SK-N-SH (cell line): ENCODE results near the gene SLFNL1. TPM values are rescaled to one million over a fixed set of nuclear protein-coding genes. Genes with fewer than 3 reads are reported as not detected.
A peak's percentile ranks its signal among the peaks of the same experiment; 100 is the strongest.

Experiments
- CTCF ChIA-PET: fragments of 300-600, 350-600 bp; formaldehyde crosslinking; extraction: SDS; loops from one replicate; lab custom pipeline; 2021; lab: Yijun Ruan, JAX
- POLR2A ChIA-PET: fragments of 350-600 bp; sonication (Branson Sonifier 250); formaldehyde crosslinking; extraction: SDS; loops from one replicate; lab custom pipeline; 2020; ENCODE audit warnings: antibody characterized with exemption, inconsistent platforms; lab: Yijun Ruan, JAX
- DNase-seq: peaks from one replicate; pipeline ENCODE4 v3.0.0; 2012
- H2AFZ ChIP-seq: fragments of 200-600 bp; sonication (generic); 2 replicates; pipeline ENCODE4 v1.8.1; 2016; ENCODE audit warnings: antibody characterized with exemption, mild to moderate bottlenecking, low read depth
- H3F3A ChIP-seq: fragments of 200-600 bp; sonication (generic); replicated peaks from 2 replicates; pipeline ENCODE3; 2016; ENCODE audit warnings: antibody characterized with exemption, mild to moderate bottlenecking; ENCODE audit not compliant: insufficient read depth
- H3K27ac ChIP-seq, 2 experiments: fragments of 200-500 bp in 1 of 2; fragments of 200-600 bp in 1 of 2; sonication (Bioruptor generic) in 1 of 2; sonication (generic), shearing (Covaris generic) in 1 of 2; 2 replicates each; pipeline versions ENCODE4 v1.5.1 to v1.6.1; 2014 to 2016; ENCODE audit warnings: low read depth in 2 of 2, inconsistent platforms in 1 of 2, low read length in 1 of 2, mild to moderate bottlenecking in 1 of 2, mixed read lengths in 1 of 2
- H3K27me3 ChIP-seq: fragments of 200-600 bp; sonication (generic), shearing (Covaris generic); 2 replicates; pipeline ENCODE4 v1.6.1; 2016; ENCODE audit warnings: mixed run types; ENCODE audit not compliant: insufficient read depth
- H3K36me3 ChIP-seq, 2 experiments: fragments of 200-500 bp in 1 of 2; fragments of 200-600 bp in 1 of 2; sonication (Bioruptor generic) in 1 of 2; sonication (generic) in 1 of 2; replicated peaks in 1 of 2; 2 replicates each; pipeline versions ENCODE3 to v1.5.1; 2014 to 2016; ENCODE audit warnings: low read length in 1 of 2, mild to moderate bottlenecking in 1 of 2; ENCODE audit not compliant: insufficient read depth in 2 of 2, control insufficient read depth in 1 of 2
- H3K4me1 ChIP-seq, 2 experiments: fragments of 200-500 bp in 1 of 2; fragments of 200-600 bp in 1 of 2; sonication (Bioruptor generic) in 1 of 2; sonication (generic), shearing (Covaris generic) in 1 of 2; 2 replicates each; pipeline versions ENCODE4 v1.5.1 to v1.6.1; 2014 to 2016; ENCODE audit warnings: low read depth in 1 of 2, low read length in 1 of 2, mixed run types in 1 of 2; ENCODE audit not compliant: insufficient read depth in 2 of 2, control insufficient read depth in 1 of 2
- H3K4me2 ChIP-seq: fragments of 200-600 bp; sonication (generic), shearing (Covaris generic); 2 replicates; pipeline ENCODE4 v1.6.1; 2017; ENCODE audit warnings: mixed run types
- H3K4me3 ChIP-seq, 2 experiments: fragments of 200-500 bp in 1 of 2; fragments of 200-600 bp in 1 of 2; sonication (Bioruptor generic) in 1 of 2; sonication (generic), shearing (Covaris generic) in 1 of 2; 2 replicates each; pipeline versions ENCODE4 v1.5.1 to v1.8.1; 2014 to 2016; ENCODE audit warnings: low read depth in 2 of 2, inconsistent platforms in 1 of 2, low read length in 1 of 2, mild to moderate bottlenecking in 1 of 2, mixed read lengths in 1 of 2, moderate library complexity in 1 of 2
- H3K79me2 ChIP-seq: fragments of 200-600 bp; sonication (generic); 2 replicates; pipeline ENCODE4 v1.8.1; 2017; ENCODE audit warnings: mild to moderate bottlenecking; ENCODE audit not compliant: insufficient read depth
- H3K9ac ChIP-seq: fragments of 200-600 bp; sonication (generic); 2 replicates; pipeline ENCODE4 v1.6.1; 2017; ENCODE audit warnings: mixed run types
- H3K9me2 ChIP-seq: fragments of 200-600 bp; sonication (generic); 2 replicates; pipeline ENCODE4 v1.6.1; 2017; ENCODE audit warnings: mixed run types
- H3K9me3 ChIP-seq: fragments of 200-600 bp; sonication (generic); 2 replicates; pipeline ENCODE4 v1.6.1; 2017; ENCODE audit warnings: mixed run types, mild to moderate bottlenecking, moderate library complexity
- H4K20me1 ChIP-seq: fragments of 200-600 bp; sonication (generic); 2 replicates; pipeline ENCODE4 v1.6.1; 2017; ENCODE audit warnings: mild to moderate bottlenecking, mixed run types; ENCODE audit not compliant: insufficient read depth
- EP300 ChIP-seq, 2 experiments: IDR thresholded peaks; 2 replicates each; pipeline versions ENCODE4 v1.4.0 to v1.6.1; 2012; ENCODE audit warnings: borderline replicate concordance in 1 of 2, low read depth in 1 of 2, low read length in 1 of 2
- EZH2phosphoT487 ChIP-seq: fragments of 200-600 bp; sonication (generic); IDR thresholded peaks from 2 replicates; pipeline ENCODE4 v1.6.1; 2017; ENCODE audit warnings: low read depth, mixed run types, mild to moderate bottlenecking, antibody characterized with exemption, moderate library complexity, borderline replicate concordance
- FOSL2 ChIP-seq: IDR thresholded peaks from 2 replicates; pipeline ENCODE4 v1.4.0; 2012; ENCODE audit warnings: low read depth, mild to moderate bottlenecking, moderate library complexity, borderline replicate concordance
- MEF2A ChIP-seq: IDR thresholded peaks from 2 replicates; pipeline ENCODE4 v1.4.0; 2012; ENCODE audit warnings: low read depth, borderline replicate concordance
- PBX3 ChIP-seq: IDR thresholded peaks from 2 replicates; pipeline ENCODE4; 2012
- POLR2AphosphoS5 ChIP-seq: IDR thresholded peaks from 2 replicates; pipeline ENCODE4 v1.6.1; 2012; ENCODE audit warnings: low read depth, low read length
- SIN3A ChIP-seq: IDR thresholded peaks from 2 replicates; pipeline ENCODE4 v1.6.1; 2012; ENCODE audit warnings: low read depth, mild to moderate bottlenecking, low read length, moderate library complexity, borderline replicate concordance
- SMC3 ChIP-seq: IDR thresholded peaks from 2 replicates; pipeline ENCODE4 v1.6.1; 2012; ENCODE audit warnings: low read depth, low read length, improper control_type of control experiment
- TCF12 ChIP-seq: IDR thresholded peaks from 2 replicates; pipeline ENCODE4 v1.4.0; 2012
- TEAD4 ChIP-seq: IDR thresholded peaks from 2 replicates; pipeline ENCODE4 v1.4.0; 2012; ENCODE audit warnings: mild to moderate bottlenecking, borderline replicate concordance; ENCODE audit not compliant: insufficient read depth
- ZBTB33 ChIP-seq: IDR thresholded peaks from 2 replicates; pipeline ENCODE4 v1.4.0; 2012; ENCODE audit warnings: low read depth, borderline replicate concordance
- WGBS: methylation state at CpG from one replicate; pipeline ENCODE4 v1.1.6; 2017; ENCODE audit warnings: low lambda C conversion rate; 5-methylcytosine and 5-hydroxymethylcytosine counted together
- polyA plus RNA-seq, 3 experiments: library from polyadenylated mRNA; depleted of rRNA; stranded (reverse); fragments of >200 nt; gene quantifications; 2 replicates each; pipeline ENCODE4 v1.2.3, GENCODE V29; 2012

SLFNL1 gene
- polyA plus RNA-seq, 1 of the 3 experiments (the other 2 are of a cell fraction): 0.26 TPM

DNA sequence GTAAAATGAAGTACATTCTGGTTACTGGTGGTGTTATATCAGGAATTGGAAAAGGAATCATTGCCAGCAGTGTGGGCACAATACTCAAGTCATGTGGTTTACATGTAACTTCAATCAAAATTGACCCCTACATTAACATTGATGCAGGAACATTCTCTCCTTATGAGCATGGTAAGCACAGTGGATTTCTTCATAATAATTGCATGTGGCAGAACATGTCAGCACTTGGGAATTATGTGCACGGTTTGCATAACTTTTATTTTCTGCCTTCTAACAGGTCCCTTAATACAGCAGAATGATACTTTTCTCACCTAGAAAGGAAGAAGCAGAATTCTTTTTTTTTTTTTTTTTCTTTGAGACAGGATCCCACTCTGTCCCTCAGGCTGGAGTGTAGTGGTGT is 38.2 kb downstream of the SLFNL1 start:
- peak overlapping the region in 1 of 2 experiments; percentile 46; a peak in 1 of 4 replicates for H3K27ac ChIP-seq

GRCh38 chr1:40982721-40983120 is 38.8 kb downstream of the SLFNL1 start:
- Histone ChIP-seq H3K9ac (no peak overlapping the region; the same call in 1 of the 2 replicates), H3K4me2 (peak overlapping the region; percentile 94)
- no peak for DNase-seq

More for the DNA sequence above, 38.2 kb downstream of the SLFNL1 start:
- Histone ChIP-seq H3K79me2 (peaks cover 82% of the 10 kb centered on the region), H3K27me3 (no peaks in the 10 kb centered on the region), H3K36me3 (peaks cover 42 to 46% of the 10 kb centered on the region in 2 experiments), H3K4me1 (peaks cover 23 to 36% of the 10 kb centered on the region in 2 experiments), H3K9ac (no peak overlapping the region), H3K9me2 (no peaks in the 10 kb centered on the region), H3K4me3 (no peak overlapping the region), H3K9me3 (no peaks in the 10 kb centered on the region), H3F3A (peaks cover 26% of the 10 kb centered on the region), H3K4me2 (peak overlapping the region; percentile 94; the same call in 1 of the 2 replicates), H2AFZ (no peak overlapping the region), H4K20me1 (peaks cover 50% of the 10 kb centered on the region)
- POLR2A ChIA-PET: no interaction called here
- CTCF ChIA-PET: no interaction called here
- TF ChIP-seq PBX3: peak; percentile 89
- no peak for TF ChIP-seq ZBTB33
- TF ChIP-seq POLR2AphosphoS5: 0 out of 2 replicates have a peak, but pooled peaks have one; percentile 30
- 0 out of 4 replicates have a peak, but pooled peaks of 1 of the 2 experiments have one; percentile 47 for TF ChIP-seq EP300 (IDR thresholded peaks at IDR 0.05; ENCODE audit: borderline replicate concordance in 1 of 2, low read depth in 1 of 2, low read length in 1 of 2)
- TF ChIP-seq TCF12: peak; percentile 88
- WGBS: 59% methylated on average over 1 of the region's 1 CpG
- DNase-seq: no peak

More at GRCh38 chr1:40982721-40983120, 38.8 kb downstream of the SLFNL1 start:
- no peaks in the 10 kb centered on the region for H3K27me3 ChIP-seq
- H3K9me3 ChIP-seq: no peaks in the 10 kb centered on the region
- no peaks in the 10 kb centered on the region for H3K9me2 ChIP-seq
- H3K4me3 ChIP-seq: no peak overlapping the region
- CTCF ChIA-PET: no interaction called here
- H3K79me2 ChIP-seq: peaks cover 76% of the 10 kb centered on the region
- H3F3A ChIP-seq: peaks cover 30% of the 10 kb centered on the region
- peaks cover 37 to 42% of the 10 kb centered on the region in 2 experiments for H3K36me3 ChIP-seq
- TF ChIP-seq SMC3 (no peak), SIN3A (no peak), TEAD4 (no peak), MEF2A (no peak), FOSL2 (no peak), EZH2phosphoT487 (no peak)
- POLR2A ChIA-PET: no interaction called here
- H4K20me1 ChIP-seq: peaks cover 50% of the 10 kb centered on the region
- H3K27ac ChIP-seq: peak overlapping the region in 1 of 2 experiments; percentile 46; a peak in 1 of 4 replicates
- H3K4me1 ChIP-seq: peaks cover 23 to 36% of the 10 kb centered on the region in 2 experiments
- no peak overlapping the region for H2AFZ ChIP-seq
- WGBS: 73% methylated on average over 1 of the region's 1 CpG
